ENCODE measurements around the gene BMP15.
A peak's percentile ranks its signal among the peaks of the same experiment; 100 is the strongest.

BMP15 gene

DNA sequence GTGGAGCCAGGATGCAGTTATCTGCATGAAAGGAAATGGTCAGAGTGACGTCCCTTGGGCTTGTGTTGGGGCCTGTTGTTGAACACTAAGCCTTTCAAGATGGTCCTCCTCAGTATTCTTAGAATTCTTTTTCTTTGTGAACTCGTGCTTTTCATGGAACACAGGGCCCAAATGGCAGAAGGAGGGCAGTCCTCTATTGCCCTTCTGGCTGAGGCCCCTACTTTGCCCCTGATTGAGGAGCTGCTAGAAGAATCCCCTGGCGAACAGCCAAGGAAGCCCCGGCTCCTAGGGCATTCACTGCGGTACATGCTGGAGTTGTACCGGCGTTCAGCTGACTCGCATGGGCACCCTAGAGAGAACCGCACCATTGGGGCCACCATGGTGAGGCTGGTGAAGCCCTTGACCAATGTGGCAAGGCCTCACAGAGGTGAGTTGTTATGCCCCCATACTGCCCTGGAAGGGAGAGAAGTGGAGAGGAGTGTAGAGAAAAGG is at the start of gene BMP15:
Gene BMP15, plus strand, starts transcription at position 51 of the 492 bp plus-strand sequence. Its CDS starts 49 bp downstream, at position 100.
- no peak for DNase-seq

DNA sequence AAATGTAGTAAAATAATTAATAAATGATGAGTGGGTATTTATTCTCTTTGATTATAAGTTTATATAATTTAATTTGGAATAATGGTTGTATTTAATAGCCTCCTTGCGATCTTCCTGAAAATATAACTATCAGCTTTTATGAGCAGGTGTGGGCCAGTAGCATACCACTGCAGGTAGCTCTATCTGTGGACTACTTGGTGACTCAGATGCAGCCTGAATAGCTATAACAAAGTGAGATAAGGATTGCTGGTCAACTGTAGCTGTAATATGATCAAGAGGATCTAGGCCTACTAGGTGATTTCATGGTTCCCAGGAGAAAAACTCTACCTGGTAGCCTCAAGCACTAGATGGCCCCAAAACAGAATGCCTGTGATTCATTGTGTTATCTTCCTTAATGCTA is 47.1 kb upstream of the BMP15 start:
- DNase-seq: no peak

GRCh38 chrX:50865311-50865710 is 45.2 kb upstream of the BMP15 start:
- no peak for DNase-seq

GRCh38 chrX:50871922-50872453 is 38.5 kb upstream of the BMP15 start:
- no peak for DNase-seq

GRCh38 chrX:50874876-50875275 is 35.7 kb upstream of the BMP15 start:
- DNase-seq: no peak

DNA sequence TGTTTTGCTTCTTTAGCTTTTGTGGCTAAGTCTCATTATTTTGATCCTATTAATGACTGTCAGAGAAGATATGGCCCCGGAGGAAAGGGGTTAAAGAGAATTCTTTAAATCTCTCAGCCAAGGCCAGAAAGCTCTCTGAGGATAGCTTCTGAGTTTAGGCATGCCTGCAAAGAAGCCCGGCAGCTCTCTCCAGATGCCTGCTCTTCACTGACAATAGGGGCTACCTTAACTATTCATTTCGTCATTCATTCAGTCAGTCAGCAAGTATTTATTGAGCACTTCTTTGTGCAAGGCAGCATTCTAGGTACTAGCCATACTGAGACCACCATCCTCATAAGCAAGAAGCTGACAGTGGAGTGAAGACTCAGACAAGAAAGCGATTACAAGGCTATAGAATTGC is 34.0 kb upstream of the BMP15 start:
- no peak for DNase-seq

DNA sequence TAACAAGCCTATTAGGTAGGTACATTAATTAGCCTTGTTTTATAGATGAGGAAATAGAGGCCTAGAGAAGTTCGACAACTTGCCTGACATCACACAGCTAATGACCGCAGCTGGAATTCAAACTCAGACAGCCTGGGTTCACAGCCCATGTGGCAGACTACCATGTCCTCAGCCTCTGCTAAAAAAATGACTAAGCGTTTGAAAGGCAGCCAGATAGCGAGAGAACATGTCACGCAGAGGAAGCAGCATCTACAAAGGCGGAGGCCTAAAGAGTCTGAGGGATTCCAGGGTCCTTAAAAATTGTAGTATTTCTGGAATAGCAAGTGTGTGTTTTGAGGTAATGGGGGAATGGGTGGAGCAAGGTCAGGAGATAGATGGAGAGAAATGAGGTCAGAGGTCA is 33.2 kb upstream of the BMP15 start:
- no peak for DNase-seq

DNA sequence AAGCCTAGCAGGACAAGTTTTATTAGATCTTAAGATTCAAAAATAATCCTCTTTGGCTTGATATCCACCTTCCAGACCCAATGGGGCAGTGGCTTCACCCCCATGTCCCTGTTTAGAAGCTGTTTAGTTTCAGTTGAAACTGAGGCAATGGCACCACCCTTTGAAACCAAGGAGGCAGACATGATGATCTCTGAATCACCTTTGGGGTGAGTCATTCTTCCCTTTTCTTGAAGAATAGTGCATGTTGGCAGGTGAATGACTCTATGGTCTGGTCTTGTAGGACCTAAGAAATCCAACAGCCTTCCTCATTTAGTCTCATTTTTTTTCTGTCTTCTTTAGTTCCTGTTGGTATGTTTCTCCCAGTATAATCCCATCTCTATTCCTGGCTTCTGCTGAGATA is 29.5 kb upstream of the BMP15 start:
- DNase-seq: no peak

GRCh38 chrX:50888884-50889283 is 21.7 kb upstream of the BMP15 start:
- no peak for DNase-seq

- DNase-seq: no peak
Measured at GRCh38 chrX:50889582-50889981, 21.0 kb upstream of the BMP15 start.

GRCh38 chrX:50893047-50893446 is 17.5 kb upstream of the BMP15 start:
- no peak for DNase-seq

DNA sequence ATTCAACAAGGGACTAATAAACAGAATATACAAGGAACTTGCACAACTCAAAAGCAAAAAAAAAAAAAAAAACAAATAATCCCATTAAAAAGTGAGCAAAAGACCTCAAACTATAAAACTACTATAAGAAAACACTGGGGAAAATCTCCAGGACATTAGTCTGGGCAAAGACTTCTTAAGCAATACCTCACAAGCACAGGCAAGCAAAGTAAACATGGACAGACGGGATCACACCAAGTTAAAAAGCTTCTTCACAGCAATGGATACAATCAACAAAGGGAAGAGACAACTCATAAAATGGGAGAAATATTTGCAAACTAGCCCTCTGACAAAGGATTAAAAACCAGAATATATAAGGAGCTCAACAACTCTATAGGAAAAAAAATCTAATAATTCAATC is 17.1 kb upstream of the BMP15 start:
- no peak for DNase-seq

DNA sequence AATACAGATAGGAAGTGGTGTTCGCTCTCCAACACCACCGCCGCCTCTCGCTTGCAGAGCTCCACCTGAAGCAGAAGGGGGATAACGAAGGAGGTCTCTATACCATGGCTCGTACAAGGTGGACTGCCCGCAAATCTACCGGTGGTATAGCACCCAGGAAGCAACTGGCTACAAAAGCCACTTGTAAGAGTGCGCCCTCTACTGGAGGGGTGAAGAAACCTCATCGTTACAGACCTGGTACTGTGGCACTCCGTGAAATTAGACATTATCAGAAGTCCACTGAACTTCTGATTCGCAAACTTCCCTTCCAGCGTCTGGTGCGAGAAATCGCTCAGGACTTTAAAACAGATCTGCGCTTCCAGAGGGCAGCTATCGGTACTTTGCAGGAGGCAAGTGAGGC is 5.2 kb upstream of the BMP15 start:
- no peak for DNase-seq

GRCh38 chrX:50913520-50913919 is 3.0 kb downstream of the BMP15 start:
- no peak for DNase-seq

DNA sequence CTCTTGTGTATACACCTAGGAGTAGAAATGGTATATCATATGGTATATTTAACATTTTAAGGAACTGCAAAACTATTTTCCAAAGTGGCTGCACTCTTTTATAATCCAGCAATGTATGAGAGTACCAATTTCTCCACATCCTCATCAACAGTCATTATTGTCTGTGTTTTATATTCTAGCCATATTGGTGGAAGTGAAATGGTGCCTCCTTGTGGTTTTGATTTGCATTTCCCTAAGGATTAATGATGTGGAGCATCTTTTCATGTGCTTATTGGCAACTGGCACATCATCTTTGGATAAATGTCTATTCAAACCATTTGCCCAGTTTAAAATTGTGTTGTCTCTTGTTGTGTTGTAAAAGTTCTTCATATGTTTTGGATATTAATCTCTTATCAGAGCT is 9.6 kb downstream of the BMP15 start:
- DNase-seq: no peak

GRCh38 chrX:50927127-50927526 is 16.6 kb downstream of the BMP15 start:
- no peak for DNase-seq

- peak; percentile 2 for DNase-seq
Measured at GRCh38 chrX:50941638-50942037, 31.1 kb downstream of the BMP15 start.

DNA sequence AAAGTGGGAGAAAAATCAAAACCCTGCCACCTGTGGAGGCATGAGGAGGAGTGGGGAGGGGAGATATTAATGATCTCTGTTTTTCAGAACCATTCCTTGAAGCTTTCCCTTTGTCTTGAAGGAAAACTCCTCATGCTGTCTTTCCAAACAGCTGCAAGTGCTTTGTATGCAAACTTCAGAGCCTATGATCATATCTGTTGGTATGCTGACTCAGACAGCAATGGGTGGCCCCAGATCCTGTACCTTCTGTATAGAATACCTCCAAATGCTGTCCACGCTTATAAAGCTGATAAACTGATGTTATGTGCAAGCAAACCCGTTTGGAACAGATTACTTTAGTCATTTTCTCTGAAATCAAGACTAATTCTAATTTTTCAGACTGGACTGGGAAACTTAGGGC is 31.9 kb downstream of the BMP15 start:
- DNase-seq: no peak

DNA sequence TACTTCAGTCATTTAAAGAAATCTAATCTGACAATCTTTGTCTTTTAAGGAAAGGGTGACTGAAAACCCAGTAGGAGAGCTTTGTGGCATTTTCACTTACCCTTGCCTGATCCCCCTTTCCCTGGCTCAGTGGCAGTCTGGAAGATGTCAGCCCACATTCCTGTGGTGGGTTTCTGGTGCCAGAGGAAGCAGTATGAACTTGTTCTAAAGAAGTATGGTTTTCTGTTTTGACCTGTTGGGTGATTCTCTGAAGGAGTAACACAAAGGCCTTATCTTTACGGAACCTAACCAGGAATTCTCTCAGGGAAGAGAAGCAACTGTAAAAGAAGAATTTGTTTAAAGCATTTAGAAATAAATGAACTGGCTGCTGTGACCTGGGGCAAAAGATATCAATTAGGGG is 41.9 kb downstream of the BMP15 start:
- no peak for DNase-seq

DNA sequence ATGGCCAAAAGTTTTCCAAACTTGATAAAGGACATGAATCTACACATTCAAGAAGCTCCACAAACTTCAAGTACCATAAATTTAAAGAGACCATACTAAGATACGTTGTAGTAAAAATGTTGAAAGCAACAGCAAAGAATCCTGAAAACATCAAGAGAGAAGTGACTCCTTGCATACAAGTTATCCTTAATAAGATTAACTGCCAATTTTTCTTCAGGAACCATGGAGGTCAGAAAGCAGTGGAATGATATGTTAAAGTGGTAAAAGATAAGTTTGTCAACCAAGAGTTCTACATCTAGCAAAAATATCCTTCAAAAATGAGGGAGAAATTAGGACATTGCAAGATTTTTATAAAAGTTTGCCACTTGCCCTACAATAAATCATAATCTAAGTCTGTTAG is 43.3 kb downstream of the BMP15 start:
- no peak for DNase-seq

- DNase-seq: no peak
Measured at GRCh38 chrX:50962156-50962555, 51.6 kb downstream of the BMP15 start.

DNA sequence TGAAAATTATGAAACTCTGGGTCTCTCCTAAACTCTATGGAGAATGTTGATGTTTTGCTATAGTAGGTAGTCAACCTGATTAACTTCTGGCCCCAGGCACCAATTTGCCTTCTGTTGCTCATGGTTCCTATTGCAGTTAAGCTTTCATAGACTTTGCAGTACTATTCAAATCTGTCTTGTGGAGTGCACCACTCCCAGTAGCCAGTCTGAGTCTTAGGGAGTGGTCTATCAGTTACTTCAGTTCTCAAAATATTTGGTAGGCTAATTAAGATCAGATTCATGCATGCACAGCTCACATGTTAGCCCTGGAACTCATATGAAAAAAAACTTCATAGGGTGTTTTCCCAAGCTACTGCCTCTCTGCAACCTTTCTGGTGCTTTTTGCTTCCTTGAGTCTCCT is 53.3 kb downstream of the BMP15 start:
- DNase-seq: no peak

Data from CD4-positive, alpha-beta T cell treated with Interleukin-6 for 4 hours (primary cell).